ENCODE data around the gene RASSF3.

- TF ChIP-seq CTCF (conservative IDR thresholded peaks at IDR 0.05 in 1 of 2, IDR thresholded peaks at IDR 0.05 in 1 of 2; ENCODE audit: extremely low read depth in 1 of 2, insufficient read depth in 1 of 2, low read depth in 1 of 2, low read length in 2 of 2) = no peak
- TF ChIP-seq EZH2 (IDR thresholded peaks at IDR 0.05; ENCODE audit: borderline replicate concordance, low read length) = no peak
Measured at GRCh38 chr12:64625243-64626077, 15.2 kb downstream of the RASSF3 start.
